CD4-positive, CD25-positive, alpha-beta regulatory T cell (primary cell): ENCODE results near the gene TRIM7. TPM values are rescaled to one million over a fixed set of nuclear protein-coding genes. Genes with fewer than 3 reads are reported as not detected.
"Not testable (repeated sequence)": the region's sequence is repeated elsewhere in the genome, so short reads cannot be mapped to it uniquely, and the experiment has no call there.

Source experiments
- ATAC-seq, 2 donors: fragments of 150-1000 bp; cut with Tn5 transposase; one replicate each; pipeline ENCODE4 v1.10.0; 2021; ENCODE audit warnings: low read depth in 2 of 2, moderate number of reproducible peaks in 2 of 2, moderate library complexity in 1 of 2
- DNase-seq, 3 donors: peaks; one replicate each; pipeline versions ENCODE4 v3.0.0 to v3.0.0-alpha.2; 2012 to 2022; ENCODE audit warnings: mixed read lengths in 1 of 3
- H3K27ac ChIP-seq: one replicate; pipeline ENCODE4 v1.7.0; 2013; ENCODE audit warnings: mild to moderate bottlenecking, low read length; ENCODE audit not compliant: insufficient read depth, poor library complexity, severe bottlenecking
- H3K27me3 ChIP-seq: one replicate; pipeline ENCODE4 v1.7.0; 2013; ENCODE audit warnings: low read length; ENCODE audit not compliant: control insufficient read depth, insufficient read depth
- H3K36me3 ChIP-seq: one replicate; pipeline ENCODE4 v1.7.0; 2013; ENCODE audit warnings: mild to moderate bottlenecking, low read length, moderate library complexity; ENCODE audit not compliant: control insufficient read depth, insufficient read depth
- H3K4me1 ChIP-seq: 2 replicates; pipeline ENCODE4 v1.7.0; 2013; ENCODE audit warnings: mild to moderate bottlenecking, low read length; ENCODE audit not compliant: insufficient read depth, control insufficient read depth, poor library complexity, severe bottlenecking
- H3K4me3 ChIP-seq: one replicate; pipeline ENCODE4 v1.7.0; 2013; ENCODE audit warnings: low read depth, mild to moderate bottlenecking, low read length, moderate library complexity
- H3K9me3 ChIP-seq, 2 experiments: 1 replicate in 1 of 2; 2 replicates in 1 of 2; pipeline ENCODE4 v1.7.0; 2013; ENCODE audit warnings: low read length in 2 of 2, mild to moderate bottlenecking in 1 of 2, moderate library complexity in 1 of 2; ENCODE audit not compliant: control insufficient read depth in 2 of 2
- H3K27ac Mint-ChIP-seq, 3 donors: one replicate each; pipeline ENCODE4 v1.8.0; 2020 to 2022; ENCODE audit warnings: mild to moderate bottlenecking in 3 of 3, mixed read lengths in 3 of 3, moderate library complexity in 2 of 3
- H3K27me3 Mint-ChIP-seq: one replicate; pipeline ENCODE4 v1.8.0; 2022; ENCODE audit warnings: mild to moderate bottlenecking, mixed read lengths
- H3K36me3 Mint-ChIP-seq: one replicate; pipeline ENCODE4 v1.8.0; 2020; ENCODE audit warnings: mixed read lengths
- H3K4me1 Mint-ChIP-seq, 4 donors: one replicate each; pipeline ENCODE4 v1.8.0; 2020 to 2022; ENCODE audit warnings: mixed read lengths in 4 of 4, mild to moderate bottlenecking in 1 of 4
- H3K4me3 Mint-ChIP-seq, 4 donors: one replicate each; pipeline ENCODE4 v1.8.0; 2020 to 2022; ENCODE audit warnings: mild to moderate bottlenecking in 4 of 4, mixed read lengths in 4 of 4, moderate library complexity in 3 of 4
- H3K9me3 Mint-ChIP-seq, 7 donors: one replicate each; pipeline ENCODE4 v1.8.0; 2020 to 2022; ENCODE audit warnings: mixed read lengths in 7 of 7, mild to moderate bottlenecking in 3 of 7, moderate library complexity in 2 of 7
- polyA plus RNA-seq, 4 donors: library from polyadenylated mRNA; unstranded; fragments of 300-500 nt; fragmentation: Illumina TruSeq; gene quantifications; one replicate each; pipeline ENCODE4 v1.2.3, GENCODE V29; 2021
- total RNA-seq: library from RNA; stranded (reverse); gene quantifications from one replicate; pipeline ENCODE4 v1.2.3, GENCODE V29; 2022

The TRIM7 gene
- total and polyA plus RNA-seq, 5 donors from 2014 or later = 0.16 to 0.72 (median 0.47) TPM; not detected in 2

DNA sequence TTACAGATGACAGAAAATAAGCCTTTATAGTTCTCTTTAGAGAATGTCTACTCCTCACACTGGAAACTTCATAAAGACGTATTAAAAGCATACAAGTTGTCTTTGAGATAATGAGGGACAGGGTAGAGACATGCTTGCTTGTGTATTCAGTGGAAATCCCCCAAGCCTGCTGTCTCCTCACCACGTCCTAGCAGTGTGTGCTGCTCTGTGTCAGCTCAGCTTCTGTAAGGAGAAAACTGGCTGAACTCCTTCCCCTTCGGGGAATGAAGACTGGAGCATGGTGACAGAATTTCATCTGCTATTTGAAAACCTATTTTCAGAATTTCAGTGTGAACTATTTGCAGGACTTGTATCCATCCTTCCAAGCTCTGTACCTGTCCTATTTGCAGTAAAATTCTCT lies 48.2 kb downstream of the TRIM7 start:
- H3K36me3 ChIP-seq = no peaks in the 10 kb centered on the region
- Mint-ChIP-seq H3K4me3 (no peak overlapping the region), H3K4me1 (peaks cover 0 to 18% (median 7%) of the 10 kb centered on the region in 4 donors), H3K9me3 (peaks cover 0 to under 1% (median 0%) of the 10 kb centered on the region in 7 donors), H3K36me3 (no peaks in the 10 kb centered on the region), H3K27ac (no peak overlapping the region), H3K27me3 (peaks cover 23% of the 10 kb centered on the region)
- no peak for DNase-seq
- H3K27me3 ChIP-seq = no peaks in the 10 kb centered on the region
- H3K27ac ChIP-seq = no peak overlapping the region
- H3K4me1 ChIP-seq = peaks cover 11% of the 10 kb centered on the region
- no peak for ATAC-seq
- H3K9me3 ChIP-seq = no peaks in the 10 kb centered on the region
- no peak overlapping the region for H3K4me3 ChIP-seq

DNA sequence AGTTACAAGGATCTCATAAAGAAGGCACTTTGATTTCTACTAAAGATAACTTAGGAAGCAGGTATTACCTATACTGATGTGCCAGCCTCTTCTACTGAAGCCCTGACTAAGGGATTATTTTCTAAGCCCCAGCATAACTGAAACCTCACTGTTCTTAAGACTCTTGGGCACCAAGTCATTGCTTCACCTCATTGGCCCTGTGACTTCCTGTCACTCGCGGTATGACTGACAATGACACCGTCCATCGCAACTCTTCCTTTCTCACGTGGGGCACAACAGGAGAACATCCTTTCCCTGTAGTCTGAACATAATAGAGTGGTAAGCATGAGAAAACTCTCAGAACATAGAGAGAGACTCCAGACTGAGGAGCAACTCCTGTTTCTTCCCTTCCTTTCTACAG lies 51.2 kb downstream of the TRIM7 start:
- DNase-seq (peak in 1 of 3 donors; percentile 71), ATAC-seq (peak in 1 of 2 donors; percentile 58)
- no peak overlapping the region for H3K4me3 Mint-ChIP-seq
- H3K9me3 ChIP-seq = no peaks in the 10 kb centered on the region
- no peaks in the 10 kb centered on the region for H3K36me3 Mint-ChIP-seq
- H3K4me1 Mint-ChIP-seq = peaks cover 0 to 4% (median 2%) of the 10 kb centered on the region in 4 donors
- H3K27me3 ChIP-seq = no peaks in the 10 kb centered on the region
- H3K4me3 ChIP-seq = no peak overlapping the region
- peaks cover 29% of the 10 kb centered on the region for H3K27me3 Mint-ChIP-seq
- H3K27ac ChIP-seq = no peak overlapping the region
- H3K4me1 ChIP-seq = no peaks in the 10 kb centered on the region
- H3K27ac Mint-ChIP-seq = peak overlapping the region in 1 of 3 donors; percentile 20
- peaks cover 0 to 2% (median 0%) of the 10 kb centered on the region in 7 donors for H3K9me3 Mint-ChIP-seq
- no peaks in the 10 kb centered on the region for H3K36me3 ChIP-seq

DNA sequence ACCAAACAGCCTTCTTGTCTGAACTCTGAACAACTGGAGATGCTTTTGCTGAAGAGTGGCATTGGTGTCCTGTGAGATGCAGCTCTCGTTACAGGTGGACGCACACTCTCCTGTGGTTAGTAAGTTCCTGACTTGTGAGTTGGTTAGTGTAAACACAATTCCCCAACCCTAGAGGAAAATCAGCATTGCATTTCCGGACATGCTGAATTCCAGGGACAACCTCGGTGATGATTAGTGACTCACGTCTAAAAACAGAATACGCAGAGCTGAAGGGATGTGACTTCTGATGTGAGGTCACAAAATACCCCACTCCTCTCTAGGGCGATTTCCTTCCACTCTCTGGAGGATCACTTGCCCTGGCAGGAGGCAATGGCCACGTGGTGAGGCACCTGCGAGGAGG lies 52.6 kb downstream of the TRIM7 start:
- Histone ChIP-seq H3K4me3 (no peak overlapping the region), H3K27ac (no peak overlapping the region), H3K27me3 (no peaks in the 10 kb centered on the region), H3K36me3 (no peaks in the 10 kb centered on the region), H3K9me3 (no peaks in the 10 kb centered on the region), H3K4me1 (no peaks in the 10 kb centered on the region)
- Mint-ChIP-seq H3K9me3 (peaks cover 0 to 2% (median 0%) of the 10 kb centered on the region in 7 donors), H3K27me3 (peaks cover 33% of the 10 kb centered on the region), H3K27ac (no peak overlapping the region), H3K4me1 (peaks cover 0 to 4% (median 2%) of the 10 kb centered on the region in 4 donors), H3K36me3 (no peaks in the 10 kb centered on the region), H3K4me3 (peak overlapping the region in 1 of 4 donors; percentile 16)
- DNase-seq (no peak), ATAC-seq (no peak)

DNA sequence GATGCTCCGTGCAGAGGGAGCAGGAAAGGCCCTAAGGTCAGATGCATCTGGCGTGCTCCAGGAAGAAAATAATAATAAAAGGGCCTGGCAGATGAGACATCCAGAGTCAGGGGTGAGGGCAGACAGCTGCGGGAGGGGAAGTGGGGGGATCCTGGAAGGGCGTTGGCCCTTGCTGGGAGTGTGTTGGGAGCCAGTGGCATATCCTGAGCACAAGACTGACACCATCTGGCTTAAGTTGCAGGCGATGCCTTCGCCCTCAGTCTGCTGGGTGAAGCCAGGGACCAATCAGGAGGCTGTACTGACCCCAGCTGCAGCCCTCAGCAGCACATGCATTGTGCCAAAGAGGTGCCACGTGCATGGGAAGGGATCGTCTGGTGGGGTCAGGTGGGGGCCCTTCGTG lies 53.9 kb downstream of the TRIM7 start:
- no peaks in the 10 kb centered on the region for H3K9me3 ChIP-seq
- Mint-ChIP-seq H3K9me3 (peaks cover 0 to 2% (median 0%) of the 10 kb centered on the region in 7 donors), H3K27me3 (peaks cover 36% of the 10 kb centered on the region), H3K36me3 (no peaks in the 10 kb centered on the region), H3K4me1 (peaks cover 0 to 4% (median 2%) of the 10 kb centered on the region in 4 donors), H3K4me3 (no peak overlapping the region), H3K27ac (no peak overlapping the region)
- no peaks in the 10 kb centered on the region for H3K36me3 ChIP-seq
- no peaks in the 10 kb centered on the region for H3K4me1 ChIP-seq
- DNase-seq = no peak
- H3K27me3 ChIP-seq = no peaks in the 10 kb centered on the region
- ATAC-seq = no peak
- H3K4me3 ChIP-seq = no peak overlapping the region
- H3K27ac ChIP-seq = no peak overlapping the region

DNA sequence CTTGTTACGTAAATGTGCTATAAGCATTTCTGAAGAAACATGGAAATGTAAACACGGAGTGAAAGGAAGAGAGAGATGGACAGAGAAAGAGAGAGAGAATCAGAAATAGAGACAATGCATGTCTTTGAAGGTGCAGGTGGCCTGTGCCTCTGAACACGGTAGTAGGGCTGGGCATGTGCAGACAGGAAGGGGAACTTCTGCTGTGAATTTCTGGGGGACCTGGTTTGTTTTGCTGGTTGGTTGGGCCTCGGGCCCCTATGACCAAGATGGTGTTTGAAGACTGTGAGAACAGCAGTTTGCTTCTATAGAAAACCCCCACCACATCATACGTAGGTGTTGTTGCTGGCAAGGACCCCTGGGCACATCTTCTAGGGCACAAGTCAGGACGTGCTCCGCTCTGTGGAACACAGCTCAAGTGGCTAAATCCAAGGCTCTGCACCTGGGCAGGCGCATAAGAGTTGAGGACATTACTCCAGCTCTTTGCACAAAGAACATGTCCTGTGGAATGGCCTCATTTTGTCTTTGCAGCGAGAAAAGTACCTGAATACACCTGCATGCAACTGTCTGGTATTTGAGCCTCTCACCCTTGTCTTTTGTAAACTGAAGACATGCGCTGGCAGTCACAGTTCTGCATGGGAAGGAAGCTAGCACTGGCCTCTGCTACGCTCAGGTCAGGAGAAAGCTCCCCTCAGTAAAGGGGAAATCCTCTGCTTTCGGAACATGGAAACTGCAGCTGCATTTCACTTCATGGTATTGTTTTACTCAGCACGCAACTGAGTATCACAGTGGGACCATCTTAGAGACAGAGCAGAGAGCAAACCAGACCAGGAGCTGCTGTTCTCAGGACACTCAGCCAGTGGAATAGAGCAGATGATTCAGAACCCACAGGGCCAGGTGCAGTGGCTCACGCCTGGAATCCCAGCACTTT lies 54.9 kb downstream of the TRIM7 start:
- Mint-ChIP-seq H3K4me3 (no peak overlapping the region), H3K27ac (no peak overlapping the region), H3K9me3 (peaks cover 0 to 2% (median under 1%) of the 10 kb centered on the region in 7 donors), H3K36me3 (no peaks in the 10 kb centered on the region), H3K4me1 (peaks cover 0 to 4% (median 2%) of the 10 kb centered on the region in 4 donors), H3K27me3 (peaks cover 41% of the 10 kb centered on the region)
- H3K36me3 ChIP-seq = no peaks in the 10 kb centered on the region
- H3K27me3 ChIP-seq = peaks cover 4% of the 10 kb centered on the region
- DNase-seq = no peak
- no peaks in the 10 kb centered on the region for H3K4me1 ChIP-seq
- no peak for ATAC-seq
- H3K27ac ChIP-seq = no peak overlapping the region
- H3K9me3 ChIP-seq = no peaks in the 10 kb centered on the region
- H3K4me3 ChIP-seq = no peak overlapping the region

DNA sequence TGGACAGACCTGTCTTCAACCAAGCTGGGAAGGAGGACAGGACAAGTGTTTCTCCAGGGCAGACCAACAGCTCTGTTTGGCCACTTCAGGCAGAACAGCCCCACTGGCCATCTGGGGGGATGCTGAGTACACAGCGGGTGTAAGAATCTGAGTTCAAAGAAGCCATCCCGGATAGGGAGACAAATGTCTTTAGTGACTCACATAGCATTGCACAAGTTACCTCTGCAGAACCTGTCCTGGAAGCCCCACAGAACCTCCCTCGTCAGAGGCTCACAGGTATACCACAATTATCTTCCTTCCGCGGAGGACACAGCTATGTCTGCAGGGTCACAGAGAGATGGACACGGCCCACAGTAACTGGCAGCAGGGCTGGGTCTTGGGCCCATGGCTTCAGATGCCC lies 55.6 kb downstream of the TRIM7 start:
- Mint-ChIP-seq H3K4me3 (no peak overlapping the region), H3K27ac (no peak overlapping the region), H3K4me1 (peaks cover 0 to 4% (median 2%) of the 10 kb centered on the region in 4 donors), H3K36me3 (no peaks in the 10 kb centered on the region), H3K9me3 (peaks cover 0 to 5% (median 1%) of the 10 kb centered on the region in 7 donors), H3K27me3 (peaks cover 45% of the 10 kb centered on the region)
- Histone ChIP-seq H3K36me3 (no peaks in the 10 kb centered on the region), H3K4me3 (no peak overlapping the region), H3K27ac (no peak overlapping the region), H3K9me3 (no peaks in the 10 kb centered on the region), H3K27me3 (peaks cover 4% of the 10 kb centered on the region), H3K4me1 (no peaks in the 10 kb centered on the region)
- ATAC-seq (no peak), DNase-seq (no peak)

DNA sequence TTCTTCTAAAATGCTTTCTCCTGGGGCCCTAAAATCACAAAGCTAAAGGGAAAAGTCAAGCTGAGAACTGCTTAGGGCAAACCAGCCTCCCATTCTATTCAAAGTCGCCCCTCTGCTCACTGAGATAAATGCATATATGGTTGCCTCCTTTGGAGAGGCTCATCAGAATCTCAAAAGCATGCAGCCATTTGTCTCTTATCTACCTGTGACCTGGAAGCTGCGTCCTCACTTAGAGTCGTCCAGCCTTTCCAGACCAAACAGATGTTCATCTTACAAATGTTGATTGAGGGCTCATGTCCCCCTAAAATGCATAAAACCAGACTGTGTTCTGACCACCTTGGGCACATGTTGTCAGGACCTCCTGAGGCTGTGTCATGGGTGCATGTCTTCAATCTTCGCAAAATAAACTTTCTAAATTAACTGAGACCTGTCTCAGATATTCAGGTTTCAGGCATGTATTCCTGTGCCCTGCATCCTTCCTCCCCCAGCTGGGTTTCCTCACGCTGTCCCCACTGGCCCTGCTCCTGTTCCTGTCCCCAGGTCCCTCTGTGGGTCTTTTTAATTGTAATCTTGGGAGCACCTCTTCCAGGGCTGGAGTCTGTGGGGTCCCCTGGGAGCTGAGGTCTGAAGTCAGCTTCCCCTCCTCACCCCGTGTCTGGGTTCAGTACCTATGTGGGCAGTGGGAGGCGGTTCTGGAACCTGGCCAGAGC lies 57.9 kb downstream of the TRIM7 start, which contains the start of gene OR2V2:
Gene OR2V2 (plus strand): TSS at position 660 of the 710 bp plus-strand sequence. CDS start 7,357 bp downstream, outside the sequence.
- DNase-seq, H3K27me3 ChIP-seq, H3K9me3 ChIP-seq, H3K27ac ChIP-seq, H3K9me3 Mint-ChIP-seq, H3K4me1 ChIP-seq, H3K4me1 Mint-ChIP-seq, ATAC-seq, H3K36me3 Mint-ChIP-seq, H3K4me3 Mint-ChIP-seq, H3K36me3 ChIP-seq, H3K4me3 ChIP-seq: not testable (repeated sequence)
- H3K27ac Mint-ChIP-seq = peak within 1 kb of the TSS in 1 of 3 donors; percentile 49
- peaks cover 50% of the 10 kb centered on the region for H3K27me3 Mint-ChIP-seq
